Type B pancreatic cell (in vitro differentiated cells): ENCODE measurements around the gene AGBL5. TPM values are rescaled to one million over a fixed set of nuclear protein-coding genes. Genes with fewer than 3 reads are reported as not detected.

Experiments
- DNase-seq: peaks from one replicate; pipeline ENCODE4 v3.0.0; 2021; ENCODE audit warnings: mixed read lengths; ENCODE audit not compliant: unreplicated experiment; ENCODE audit errors: extremely low spot score
- H3K27ac Mint-ChIP-seq: 2 replicates; pipeline ENCODE4 v1.8.0; 2021; ENCODE audit warnings: mild to moderate bottlenecking, mixed read lengths
- H3K27me3 Mint-ChIP-seq: 2 replicates; pipeline ENCODE4 v1.8.0; 2021; ENCODE audit warnings: mixed read lengths
- H3K36me3 Mint-ChIP-seq: 2 replicates; pipeline ENCODE4 v1.8.0; 2021; ENCODE audit warnings: mixed read lengths
- H3K4me1 Mint-ChIP-seq: one replicate; pipeline ENCODE4 v1.8.0; 2021; ENCODE audit warnings: mixed read lengths; ENCODE audit not compliant: unreplicated experiment
- H3K4me3 Mint-ChIP-seq: 2 replicates; pipeline ENCODE4 v1.8.0; 2021; ENCODE audit warnings: mild to moderate bottlenecking, mixed read lengths
- H3K9me3 Mint-ChIP-seq: 2 replicates; pipeline ENCODE4 v1.8.0; 2021; ENCODE audit warnings: mixed read lengths
- long read RNA-seq: library from polyadenylated mRNA; unstranded; transcript quantifications from one replicate; pipeline ENCODE4 v2.0.0, GENCODE V29; 2020
- total RNA-seq: library from RNA; stranded (reverse); gene quantifications from 2 replicates; pipeline ENCODE4 v1.2.1, GENCODE V29; 2021; ENCODE audit warnings: low replicate concordance
- TF ChIP-seq, protein P1 (sequence below): fragments of 200-600 bp; sonication (generic); conservative IDR thresholded peaks from 2 replicates; pipeline ENCODE4 v1.5.0; 2021; ENCODE audit warnings: antibody characterized with exemption, mild to moderate bottlenecking

The AGBL5 gene, protein sequence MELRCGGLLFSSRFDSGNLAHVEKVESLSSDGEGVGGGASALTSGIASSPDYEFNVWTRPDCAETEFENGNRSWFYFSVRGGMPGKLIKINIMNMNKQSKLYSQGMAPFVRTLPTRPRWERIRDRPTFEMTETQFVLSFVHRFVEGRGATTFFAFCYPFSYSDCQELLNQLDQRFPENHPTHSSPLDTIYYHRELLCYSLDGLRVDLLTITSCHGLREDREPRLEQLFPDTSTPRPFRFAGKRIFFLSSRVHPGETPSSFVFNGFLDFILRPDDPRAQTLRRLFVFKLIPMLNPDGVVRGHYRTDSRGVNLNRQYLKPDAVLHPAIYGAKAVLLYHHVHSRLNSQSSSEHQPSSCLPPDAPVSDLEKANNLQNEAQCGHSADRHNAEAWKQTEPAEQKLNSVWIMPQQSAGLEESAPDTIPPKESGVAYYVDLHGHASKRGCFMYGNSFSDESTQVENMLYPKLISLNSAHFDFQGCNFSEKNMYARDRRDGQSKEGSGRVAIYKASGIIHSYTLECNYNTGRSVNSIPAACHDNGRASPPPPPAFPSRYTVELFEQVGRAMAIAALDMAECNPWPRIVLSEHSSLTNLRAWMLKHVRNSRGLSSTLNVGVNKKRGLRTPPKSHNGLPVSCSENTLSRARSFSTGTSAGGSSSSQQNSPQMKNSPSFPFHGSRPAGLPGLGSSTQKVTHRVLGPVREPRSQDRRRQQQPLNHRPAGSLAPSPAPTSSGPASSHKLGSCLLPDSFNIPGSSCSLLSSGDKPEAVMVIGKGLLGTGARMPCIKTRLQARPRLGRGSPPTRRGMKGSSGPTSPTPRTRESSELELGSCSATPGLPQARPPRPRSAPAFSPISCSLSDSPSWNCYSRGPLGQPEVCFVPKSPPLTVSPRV
- 24.3 and 57.3 TPM in 2 replicates for total RNA-seq
- long read RNA-seq, partial matches to known transcripts, result 17 of 30 reads
- long read RNA-seq, other reads (novel, unspliced or antisense), result 13 of 30 reads

DNA sequence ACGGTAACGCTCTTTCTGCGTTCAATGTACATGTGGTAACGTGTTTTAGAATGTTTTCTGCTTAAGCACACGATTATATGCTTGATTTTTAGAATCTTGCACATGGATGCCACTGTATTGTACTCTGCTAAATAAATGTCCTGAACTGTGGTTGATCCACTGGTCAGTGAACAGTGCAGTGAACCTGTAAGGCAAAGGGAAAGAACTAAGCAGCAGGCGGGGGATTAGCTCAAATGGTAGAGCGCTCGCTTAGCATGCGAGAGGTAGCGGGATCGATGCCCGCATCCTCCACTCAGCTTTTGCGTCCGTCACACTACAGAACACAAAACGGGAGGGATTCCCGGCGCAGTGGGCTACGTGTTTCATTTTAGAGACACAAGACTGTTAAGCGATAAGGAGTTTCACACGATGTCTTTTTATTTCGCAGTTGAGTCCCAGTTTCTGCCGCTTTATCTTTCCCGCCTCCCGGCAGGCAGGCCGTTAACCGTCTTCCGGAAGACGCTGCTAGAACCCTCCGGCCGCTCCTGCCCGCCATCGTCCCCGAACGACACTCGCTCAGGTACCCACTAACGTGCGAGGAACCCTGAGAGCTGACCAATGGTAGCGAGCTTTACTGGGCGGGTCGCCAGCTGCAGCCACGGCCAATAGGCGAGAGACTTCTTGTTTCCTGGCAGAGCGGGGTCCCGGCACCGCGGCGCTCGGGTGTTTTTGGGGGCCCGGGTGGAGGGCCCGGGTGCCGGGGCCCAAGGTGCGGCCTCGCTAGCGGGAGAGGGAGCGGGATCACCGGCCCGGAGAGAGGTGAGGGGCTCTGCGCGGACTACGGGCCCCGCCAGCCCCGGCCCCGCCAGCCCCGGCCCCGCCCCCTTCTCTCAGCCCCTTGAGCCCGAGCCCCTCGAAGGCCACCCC lies at the start of gene AGBL5:
Gene AGBL5 (plus strand): TSS at position 673 of the 906 bp plus-strand sequence. CDS start 1,291 bp downstream, outside the sequence.
- H3K4me1 Mint-ChIP-seq, result peaks cover 23% of the 10 kb centered on the region
- peak within 1 kb of the TSS; percentile 99 for H3K27ac Mint-ChIP-seq
- H3K27me3 Mint-ChIP-seq, result peaks cover 14% of the 10 kb centered on the region
- TF ChIP-seq, protein P1, sequence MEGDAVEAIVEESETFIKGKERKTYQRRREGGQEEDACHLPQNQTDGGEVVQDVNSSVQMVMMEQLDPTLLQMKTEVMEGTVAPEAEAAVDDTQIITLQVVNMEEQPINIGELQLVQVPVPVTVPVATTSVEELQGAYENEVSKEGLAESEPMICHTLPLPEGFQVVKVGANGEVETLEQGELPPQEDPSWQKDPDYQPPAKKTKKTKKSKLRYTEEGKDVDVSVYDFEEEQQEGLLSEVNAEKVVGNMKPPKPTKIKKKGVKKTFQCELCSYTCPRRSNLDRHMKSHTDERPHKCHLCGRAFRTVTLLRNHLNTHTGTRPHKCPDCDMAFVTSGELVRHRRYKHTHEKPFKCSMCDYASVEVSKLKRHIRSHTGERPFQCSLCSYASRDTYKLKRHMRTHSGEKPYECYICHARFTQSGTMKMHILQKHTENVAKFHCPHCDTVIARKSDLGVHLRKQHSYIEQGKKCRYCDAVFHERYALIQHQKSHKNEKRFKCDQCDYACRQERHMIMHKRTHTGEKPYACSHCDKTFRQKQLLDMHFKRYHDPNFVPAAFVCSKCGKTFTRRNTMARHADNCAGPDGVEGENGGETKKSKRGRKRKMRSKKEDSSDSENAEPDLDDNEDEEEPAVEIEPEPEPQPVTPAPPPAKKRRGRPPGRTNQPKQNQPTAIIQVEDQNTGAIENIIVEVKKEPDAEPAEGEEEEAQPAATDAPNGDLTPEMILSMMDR, result no peak
- peaks cover 7% of the 10 kb centered on the region for H3K9me3 Mint-ChIP-seq
- peaks cover 22% of the 10 kb centered on the region for H3K36me3 Mint-ChIP-seq
- DNase-seq, result peak; percentile 96
- H3K4me3 Mint-ChIP-seq, result peak within 1 kb of the TSS; percentile 99

DNA sequence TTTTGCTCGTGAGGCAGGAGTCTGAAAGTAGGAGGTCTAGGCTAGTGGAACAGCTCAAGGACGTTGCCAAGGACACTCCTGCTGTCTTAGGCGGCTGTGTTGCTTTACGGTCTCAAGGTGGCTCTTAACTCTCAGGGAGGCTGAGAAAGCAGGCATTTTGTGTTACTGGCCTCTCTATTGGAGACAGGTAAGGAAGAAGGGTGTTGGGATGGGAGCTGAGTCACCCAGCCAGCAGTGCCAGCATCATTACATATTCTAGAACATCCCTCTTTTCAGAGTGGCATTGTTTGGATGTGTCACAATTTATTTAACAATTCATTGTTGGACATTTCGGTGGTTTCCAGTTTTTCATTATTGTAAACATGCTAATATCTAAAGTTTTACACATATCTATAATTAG lies 49.5 kb upstream of the AGBL5 start:
- Mint-ChIP-seq H3K4me3 (no peak overlapping the region), H3K27ac (no peak overlapping the region), H3K36me3 (no peaks in the 10 kb centered on the region), H3K9me3 (no peaks in the 10 kb centered on the region), H3K4me1 (no peaks in the 10 kb centered on the region), H3K27me3 (peaks cover 2% of the 10 kb centered on the region)
- TF ChIP-seq, protein P1, result no peak
- no peak for DNase-seq

DNA sequence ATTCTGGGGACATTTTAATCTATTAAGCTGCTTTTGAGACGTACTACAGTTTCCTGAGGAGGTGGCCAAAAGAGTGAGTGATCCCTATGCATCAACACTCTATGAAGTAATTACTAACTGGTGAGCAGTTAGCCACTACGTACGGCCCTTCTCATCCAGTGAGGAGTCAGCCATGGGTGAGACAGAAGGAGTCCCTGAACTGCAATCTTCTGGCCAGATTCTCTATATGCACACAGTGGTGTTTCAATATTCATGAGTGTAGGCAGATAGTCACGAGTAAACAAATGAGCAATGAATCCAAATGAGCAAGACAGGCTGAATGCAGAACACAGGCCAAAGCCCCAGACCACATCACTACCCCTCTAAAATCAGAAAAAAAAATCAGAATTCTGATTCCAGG lies 48.5 kb upstream of the AGBL5 start:
- Mint-ChIP-seq H3K4me3 (no peak overlapping the region), H3K36me3 (no peaks in the 10 kb centered on the region), H3K9me3 (no peaks in the 10 kb centered on the region), H3K27ac (no peak overlapping the region), H3K27me3 (no peaks in the 10 kb centered on the region), H3K4me1 (no peaks in the 10 kb centered on the region)
- TF ChIP-seq, protein P1, result no peak
- no peak for DNase-seq

DNA sequence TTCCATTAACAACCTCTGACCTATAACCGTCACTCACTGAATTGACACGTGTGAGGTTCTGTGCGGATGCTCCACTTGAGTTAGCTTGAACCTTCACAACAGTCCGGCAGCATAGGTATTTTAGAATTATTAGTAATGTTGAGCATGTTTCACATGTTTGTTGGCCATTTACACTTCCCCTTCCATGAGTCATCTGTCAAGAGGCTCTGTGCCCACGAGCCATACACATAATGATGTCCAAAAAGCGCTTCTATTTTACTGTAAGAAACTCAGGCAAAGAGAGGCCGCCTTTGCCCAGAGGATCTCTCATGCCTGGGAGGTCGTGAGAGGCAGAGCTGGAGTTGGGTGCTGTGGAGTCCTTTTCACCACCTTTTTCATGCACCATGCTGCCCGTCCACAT lies 47.6 kb upstream of the AGBL5 start:
- Mint-ChIP-seq H3K27me3 (no peaks in the 10 kb centered on the region), H3K27ac (no peak overlapping the region), H3K9me3 (no peaks in the 10 kb centered on the region), H3K4me1 (no peaks in the 10 kb centered on the region), H3K36me3 (no peaks in the 10 kb centered on the region), H3K4me3 (no peak overlapping the region)
- TF ChIP-seq, protein P1, result no peak
- no peak for DNase-seq
